CD4-positive, alpha-beta T cell treated with Interleukin-10 for 1 hour (primary cell): ENCODE measurements around the gene ST3GAL3.
"Not testable (repeated sequence)": the region's sequence is repeated elsewhere in the genome, so short reads cannot be mapped to it uniquely, and the experiment has no call there.

ENCODE experiments used
- DNase-seq: peaks from one replicate; pipeline ENCODE4 v3.0.0-alpha.2; 2020

The ST3GAL3 gene

GRCh38 chr1:43704838-43705237 lies 2.5 kb upstream of the ST3GAL3 start:
- DNase-seq, result no peak

GRCh38 chr1:43705334-43705733 lies 2.0 kb upstream of the ST3GAL3 start:
- DNase-seq, result no peak

- DNase-seq, result no peak
Measured at GRCh38 chr1:43705982-43706597, 1.2 kb upstream of the ST3GAL3 start.

GRCh38 chr1:43706598-43707189 lies 642 bp upstream of the ST3GAL3 start:
- no peak for DNase-seq

GRCh38 chr1:43708002-43708410 lies 670 bp downstream of the ST3GAL3 start:
- DNase-seq, result no peak

- DNase-seq, result no peak
Measured at GRCh38 chr1:43711049-43711448, 3.7 kb downstream of the ST3GAL3 start.

- no peak for DNase-seq
Measured at GRCh38 chr1:43711524-43712386, 4.4 kb downstream of the ST3GAL3 start.

GRCh38 chr1:43716559-43717281 lies 9.4 kb downstream of the ST3GAL3 start:
- no peak for DNase-seq

- no peak for DNase-seq
Measured at GRCh38 chr1:43719063-43719462, 11.7 kb downstream of the ST3GAL3 start.

GRCh38 chr1:43719670-43720419 lies 12.5 kb downstream of the ST3GAL3 start:
- not testable (repeated sequence) for DNase-seq

- no peak for DNase-seq
Measured at GRCh38 chr1:43722810-43723209, 15.5 kb downstream of the ST3GAL3 start.

GRCh38 chr1:43729816-43730463 lies 22.6 kb downstream of the ST3GAL3 start:
- DNase-seq, result no peak

- DNase-seq, result no peak
Measured at GRCh38 chr1:43731867-43732531, 24.7 kb downstream of the ST3GAL3 start.

- DNase-seq, result no peak
Measured at GRCh38 chr1:43736819-43737218, 29.5 kb downstream of the ST3GAL3 start.

GRCh38 chr1:43742026-43742425 lies 34.7 kb downstream of the ST3GAL3 start:
- no peak for DNase-seq

GRCh38 chr1:43743206-43743605 lies 35.9 kb downstream of the ST3GAL3 start:
- DNase-seq, result no peak

- DNase-seq, result no peak
Measured at GRCh38 chr1:43747736-43748135, 40.4 kb downstream of the ST3GAL3 start.

GRCh38 chr1:43750083-43750482 lies 42.7 kb downstream of the ST3GAL3 start:
- no peak for DNase-seq

GRCh38 chr1:43753422-43753821 lies 46.1 kb downstream of the ST3GAL3 start:
- DNase-seq, result no peak

GRCh38 chr1:43754892-43755291 lies 47.6 kb downstream of the ST3GAL3 start:
- no peak for DNase-seq

- DNase-seq, result no peak
Measured at GRCh38 chr1:43757343-43758053, 50.2 kb downstream of the ST3GAL3 start.
